DOHH2 (cell line): ENCODE data around the gene LCP2.

Experiments
- H3F3A ChIP-seq: fragments of 200-600 bp; sonication (generic), shearing (Covaris generic); 2 replicates; pipeline ENCODE4 v1.6.0; 2016; ENCODE audit warnings: antibody characterized with exemption, mild to moderate bottlenecking; ENCODE audit not compliant: control insufficient read depth, insufficient read depth
- H3K27ac ChIP-seq: fragments of 200-600 bp; sonication (generic); 2 replicates; pipeline ENCODE4 v1.5.1; 2014; ENCODE audit warnings: low read depth, mild to moderate bottlenecking, low read length, moderate library complexity
- H3K27me3 ChIP-seq: fragments of 200-600 bp; sonication (generic); 2 replicates; pipeline ENCODE4 v1.6.1; 2014; ENCODE audit warnings: mild to moderate bottlenecking, low read length, mixed read lengths; ENCODE audit not compliant: control insufficient read depth
- H3K36me3 ChIP-seq: fragments of 200-600 bp; sonication (generic); 2 replicates; pipeline ENCODE4 v1.6.1; 2014; ENCODE audit warnings: mild to moderate bottlenecking, low read length, moderate library complexity, mixed read lengths; ENCODE audit not compliant: control insufficient read depth
- H3K4me1 ChIP-seq: fragments of 200-600 bp; sonication (generic); 2 replicates; pipeline ENCODE4 v1.6.1; 2014; ENCODE audit warnings: mild to moderate bottlenecking, low read length, mixed read lengths; ENCODE audit not compliant: control insufficient read depth
- H3K4me2 ChIP-seq: fragments of 200-600 bp; sonication (generic); 2 replicates; pipeline ENCODE4 v1.6.0; 2014; ENCODE audit warnings: mild to moderate bottlenecking, low read length, moderate library complexity
- H3K4me3 ChIP-seq: fragments of 200-600 bp; sonication (generic); 2 replicates; pipeline ENCODE4 v1.5.1; 2014; ENCODE audit warnings: mild to moderate bottlenecking, low read length, mixed read lengths
- H3K79me2 ChIP-seq: fragments of 200-600 bp; sonication (generic); 2 replicates; pipeline ENCODE4 v1.6.1; 2014; ENCODE audit warnings: mild to moderate bottlenecking, low read length, mixed read lengths; ENCODE audit not compliant: control insufficient read depth
- H3K9me2 ChIP-seq: fragments of 200-600 bp; sonication (generic); replicated peaks from 2 replicates; pipeline ENCODE4 v1.6.1; 2014; ENCODE audit warnings: mild to moderate bottlenecking, low read length, mixed read lengths; ENCODE audit not compliant: control insufficient read depth
- H3K9me3 ChIP-seq: fragments of 200-600 bp; sonication (generic); 2 replicates; pipeline ENCODE4 v1.6.1; 2014; ENCODE audit warnings: antibody characterized with exemption, low read length, mixed read lengths; ENCODE audit not compliant: control insufficient read depth, insufficient read depth
- H4K20me1 ChIP-seq: fragments of 200-600 bp; sonication (generic); 2 replicates; pipeline ENCODE4 v1.6.0; 2014; ENCODE audit warnings: low read depth, mild to moderate bottlenecking, antibody characterized with exemption, low read length, moderate library complexity; ENCODE audit not compliant: control insufficient read depth, insufficient read depth
- CTCF ChIP-seq: fragments of 200-600 bp; sonication (generic); IDR thresholded peaks from one replicate; pipeline ENCODE4 v1.5.1; 2014; ENCODE audit warnings: antibody characterized with exemption, mild to moderate bottlenecking, low read depth, low read length; ENCODE audit not compliant: poor library complexity, severe bottlenecking
- EZH2phosphoT487 ChIP-seq: fragments of 200-600 bp; sonication (generic); IDR thresholded peaks from 2 replicates; pipeline ENCODE4 v1.6.1; 2017; ENCODE audit warnings: borderline replicate concordance, mild to moderate bottlenecking, antibody characterized with exemption, low read length, moderate library complexity, mixed read lengths

Gene LCP2

GRCh38 chr5:170287532-170287931 lies 10.0 kb downstream of the LCP2 start:
- Histone ChIP-seq H3K27me3 (peaks cover 15% of the 10 kb centered on the region), H3K9me2 (no peaks in the 10 kb centered on the region), H4K20me1 (no peaks in the 10 kb centered on the region), H3F3A (no peaks in the 10 kb centered on the region), H3K9me3 (no peaks in the 10 kb centered on the region), H3K4me2 (no peak overlapping the region), H3K79me2 (no peaks in the 10 kb centered on the region), H3K4me1 (no peaks in the 10 kb centered on the region), H3K4me3 (no peak overlapping the region), H3K27ac (no peak overlapping the region), H3K36me3 (no peaks in the 10 kb centered on the region)
- TF ChIP-seq EZH2phosphoT487 (no peak), CTCF (no peak)

GRCh38 chr5:170286386-170286925 lies 11.1 kb downstream of the LCP2 start:
- Histone ChIP-seq H3K27ac (no peak overlapping the region), H3K36me3 (no peaks in the 10 kb centered on the region), H3K9me3 (no peaks in the 10 kb centered on the region), H3K79me2 (no peaks in the 10 kb centered on the region), H3K9me2 (no peaks in the 10 kb centered on the region), H3K4me1 (no peaks in the 10 kb centered on the region), H4K20me1 (no peaks in the 10 kb centered on the region), H3F3A (no peaks in the 10 kb centered on the region), H3K4me2 (no peak overlapping the region), H3K4me3 (no peak overlapping the region), H3K27me3 (peaks cover 14% of the 10 kb centered on the region)
- TF ChIP-seq EZH2phosphoT487 (no peak), CTCF (no peak)

GRCh38 chr5:170285181-170285580 lies 12.4 kb downstream of the LCP2 start:
- Histone ChIP-seq H3K79me2 (no peaks in the 10 kb centered on the region), H3F3A (no peaks in the 10 kb centered on the region), H3K27me3 (peaks cover 14% of the 10 kb centered on the region), H3K36me3 (no peaks in the 10 kb centered on the region), H4K20me1 (no peaks in the 10 kb centered on the region), H3K4me2 (no peak overlapping the region), H3K4me3 (no peak overlapping the region), H3K4me1 (no peaks in the 10 kb centered on the region), H3K27ac (no peak overlapping the region), H3K9me2 (no peaks in the 10 kb centered on the region), H3K9me3 (no peaks in the 10 kb centered on the region)
- no peak for TF ChIP-seq EZH2phosphoT487
- TF ChIP-seq CTCF, result no peak

- TF ChIP-seq EZH2phosphoT487 (no peak), CTCF (no peak)
- Histone ChIP-seq H3K9me3 (no peaks in the 10 kb centered on the region), H3K79me2 (no peaks in the 10 kb centered on the region), H3K4me2 (no peak overlapping the region), H3K4me1 (no peaks in the 10 kb centered on the region), H3K27me3 (peaks cover 14% of the 10 kb centered on the region), H3K9me2 (no peaks in the 10 kb centered on the region), H3K4me3 (no peak overlapping the region), H3F3A (no peaks in the 10 kb centered on the region), H3K27ac (no peak overlapping the region), H4K20me1 (no peaks in the 10 kb centered on the region), H3K36me3 (no peaks in the 10 kb centered on the region)
Measured at GRCh38 chr5:170284231-170284630, 13.3 kb downstream of the LCP2 start.
